Natural killer cell (primary cell): Measurements from ENCODE around the gene GCLC. TPM values are rescaled to one million over a fixed set of nuclear protein-coding genes. Genes with fewer than 3 reads are reported as not detected.
A peak's percentile ranks its signal among the peaks of the same experiment; 100 is the strongest.
"Not testable (repeated sequence)": the region's sequence is repeated elsewhere in the genome, so short reads cannot be mapped to it uniquely, and the experiment has no call there.

Experiments
- ATAC-seq, 3 donors: fragments of 150-1000 bp in 2 of 3; fragments of 200-7000 bp in 1 of 3; cut with Tn5 transposase; 1 replicate in 1 of 3; 2 replicates in 2 of 3; pipeline ENCODE4 v1.10.0; 2021; ENCODE audit warnings: mild to moderate bottlenecking in 2 of 3, moderate library complexity in 2 of 3
- DNase-seq, 2 donors: peaks; one replicate each; pipeline versions ENCODE4 v3.0.0 to v3.0.0-alpha.2; 2013 to 2021; ENCODE audit warnings: mixed read lengths in 1 of 2
- H3K27ac ChIP-seq: one replicate; pipeline ENCODE4 v1.5.1; 2013; ENCODE audit warnings: mild to moderate bottlenecking, low read length
- H3K27me3 ChIP-seq: one replicate; pipeline ENCODE4 v1.6.1; 2013; ENCODE audit warnings: low read length; ENCODE audit not compliant: control insufficient read depth, insufficient read depth
- H3K36me3 ChIP-seq: one replicate; pipeline ENCODE4 v1.6.1; 2013; ENCODE audit warnings: low read length; ENCODE audit not compliant: control insufficient read depth, insufficient read depth
- H3K4me1 ChIP-seq: one replicate; pipeline ENCODE4 v1.6.1; 2013; ENCODE audit warnings: low read length; ENCODE audit not compliant: control insufficient read depth, insufficient read depth
- H3K4me3 ChIP-seq: one replicate; pipeline ENCODE4 v1.5.1; 2013; ENCODE audit warnings: low read length
- H3K9me3 ChIP-seq: one replicate; pipeline ENCODE4 v1.6.1; 2013; ENCODE audit warnings: low read length; ENCODE audit not compliant: control insufficient read depth, insufficient read depth
- H3K27ac Mint-ChIP-seq, 2 donors: one replicate each; pipeline ENCODE4 v1.8.0; 2022; ENCODE audit warnings: mild to moderate bottlenecking in 2 of 2, mixed read lengths in 2 of 2, moderate library complexity in 1 of 2
- H3K27me3 Mint-ChIP-seq, 2 donors: one replicate each; pipeline ENCODE4 v1.8.0; 2022; ENCODE audit warnings: low read depth in 2 of 2, mixed read lengths in 2 of 2
- H3K36me3 Mint-ChIP-seq: one replicate; pipeline ENCODE4 v1.8.0; 2022; ENCODE audit warnings: mixed read lengths
- H3K4me1 Mint-ChIP-seq, 2 donors: one replicate each; pipeline ENCODE4 v1.8.0; 2022; ENCODE audit warnings: mixed read lengths in 2 of 2
- H3K4me3 Mint-ChIP-seq: one replicate; pipeline ENCODE4 v1.8.0; 2022; ENCODE audit warnings: mild to moderate bottlenecking, moderate library complexity, mixed read lengths
- H3K9me3 Mint-ChIP-seq, 2 donors: one replicate each; pipeline ENCODE4 v1.8.0; 2022; ENCODE audit warnings: mixed read lengths in 2 of 2
- CTCF ChIP-seq: fragments of 200-600 bp; IDR thresholded peaks from one replicate; pipeline ENCODE4 v1.8.0; 2022; ENCODE audit warnings: antibody characterized with exemption
- whole genome bisulfite sequencing: methylation state at CpG from one replicate; pipeline ENCODE4 v1.1.7; 2013; ENCODE audit warnings: missing lambda C conversion rate; ENCODE audit not compliant: insufficient coverage; 5-methylcytosine and 5-hydroxymethylcytosine counted together
- intact Hi-C: fragments of 100-400 bp; cut with micrococcal nuclease; formaldehyde crosslinking; loops from one replicate; pipeline ENCODE4 v1.14.2; 2022
- total RNA-seq, 4 donors: library from RNA; stranded (reverse); fragments of 120-200 nt in 1 of 4; gene quantifications; one replicate each; pipeline versions ENCODE4 v1.2.3 to v1.2.4, GENCODE V29; 2013 to 2022

GCLC gene
- total RNA-seq, 3 donors from 2014 or later (not counting 1 experiment from before 2014, with no cell fraction given), result 39.0 to 52.7 (median 39.2) TPM

GRCh38 chr6:53556986-53557715 lies 12.2 kb upstream of the GCLC start:
- no peaks in the 10 kb centered on the region for H3K36me3 ChIP-seq
- DNase-seq (no peak), ATAC-seq (no peak)
- no peaks in the 10 kb centered on the region for H3K36me3 Mint-ChIP-seq
- H3K27ac ChIP-seq, result no peak overlapping the region
- H3K4me1 ChIP-seq, result no peaks in the 10 kb centered on the region
- WGBS, result 100% methylated on average over 1 of the region's 2 CpGs
- H3K9me3 Mint-ChIP-seq, result no peaks in the 10 kb centered on the region
- intact Hi-C loops, result no loop called here
- no peaks in the 10 kb centered on the region for H3K27me3 ChIP-seq
- H3K9me3 ChIP-seq, result no peaks in the 10 kb centered on the region
- H3K4me3 ChIP-seq, result no peak overlapping the region
- no peaks in the 10 kb centered on the region for H3K4me1 Mint-ChIP-seq
- no peak overlapping the region for H3K4me3 Mint-ChIP-seq
- H3K27me3 Mint-ChIP-seq, result peaks cover 0 to 22% of the 10 kb centered on the region in 2 donors
- no peak for TF ChIP-seq CTCF
- H3K27ac Mint-ChIP-seq, result no peak overlapping the region

GRCh38 chr6:53553600-53553999 lies 8.7 kb upstream of the GCLC start:
- H3K4me1 ChIP-seq, DNase-seq, H3K4me3 Mint-ChIP-seq, H3K27ac Mint-ChIP-seq, H3K9me3 ChIP-seq, H3K4me1 Mint-ChIP-seq, H3K36me3 Mint-ChIP-seq, ATAC-seq, intact Hi-C loops, H3K27me3 ChIP-seq, H3K27ac ChIP-seq, H3K4me3 ChIP-seq, H3K9me3 Mint-ChIP-seq, H3K36me3 ChIP-seq: not testable (repeated sequence)
- H3K27me3 Mint-ChIP-seq, result peaks cover 0 to 18% of the 10 kb centered on the region in 2 donors
- 81% methylated on average over 3 of the region's 3 CpGs for WGBS

GRCh38 chr6:53551681-53552080 lies 6.8 kb upstream of the GCLC start:
- H3K36me3 ChIP-seq, ATAC-seq, H3K27ac ChIP-seq, H3K4me3 ChIP-seq, H3K4me3 Mint-ChIP-seq, H3K27ac Mint-ChIP-seq, intact Hi-C loops, H3K36me3 Mint-ChIP-seq, H3K9me3 ChIP-seq, H3K9me3 Mint-ChIP-seq, DNase-seq, H3K27me3 ChIP-seq: not testable (repeated sequence)
- Mint-ChIP-seq H3K4me1 (peaks cover 16 to 17% of the 10 kb centered on the region in 2 donors), H3K27me3 (peaks cover 0 to 18% of the 10 kb centered on the region in 2 donors)
- WGBS, result 42% methylated on average over 4 of the region's 7 CpGs
- peaks cover 14% of the 10 kb centered on the region for H3K4me1 ChIP-seq

GRCh38 chr6:53547811-53548496 lies 3.1 kb upstream of the GCLC start:
- no peak for TF ChIP-seq CTCF
- Mint-ChIP-seq H3K4me3 (peak overlapping the region; percentile 95), H3K9me3 (no peaks in the 10 kb centered on the region), H3K27ac (peak overlapping the region; percentile 67 to 88), H3K4me1 (peaks cover 38 to 46% of the 10 kb centered on the region in 2 donors), H3K36me3 (no peaks in the 10 kb centered on the region), H3K27me3 (no peaks in the 10 kb centered on the region)
- WGBS, result 2% methylated on average over 57 of the region's 57 CpGs
- Histone ChIP-seq H3K4me1 (peaks cover 23% of the 10 kb centered on the region), H3K27me3 (no peaks in the 10 kb centered on the region), H3K36me3 (no peaks in the 10 kb centered on the region), H3K4me3 (peak overlapping the region; percentile 60), H3K9me3 (no peaks in the 10 kb centered on the region), H3K27ac (peak overlapping the region; percentile 44)
- intact Hi-C loops, result loop anchor here (1.0 to 10.0 kb wide), 5 partner anchors 56 to 971 kb away; partner anchors contain the start of genes LRRC1 and TRAM2
- DNase-seq (peak; percentile 96), ATAC-seq (peak; percentile 83 to 93 (median 84))
